DMS114 treated with DMSO at 0.1 percent for 48 hours (cell line): Measurements from ENCODE around the gene FDXR.

Experiments used
- DNase-seq: peaks from one replicate; lab custom pipeline; 2025; ENCODE audit not compliant: unreplicated experiment; lab: John Stamatoyannopoulos, UW

Gene FDXR

DNA sequence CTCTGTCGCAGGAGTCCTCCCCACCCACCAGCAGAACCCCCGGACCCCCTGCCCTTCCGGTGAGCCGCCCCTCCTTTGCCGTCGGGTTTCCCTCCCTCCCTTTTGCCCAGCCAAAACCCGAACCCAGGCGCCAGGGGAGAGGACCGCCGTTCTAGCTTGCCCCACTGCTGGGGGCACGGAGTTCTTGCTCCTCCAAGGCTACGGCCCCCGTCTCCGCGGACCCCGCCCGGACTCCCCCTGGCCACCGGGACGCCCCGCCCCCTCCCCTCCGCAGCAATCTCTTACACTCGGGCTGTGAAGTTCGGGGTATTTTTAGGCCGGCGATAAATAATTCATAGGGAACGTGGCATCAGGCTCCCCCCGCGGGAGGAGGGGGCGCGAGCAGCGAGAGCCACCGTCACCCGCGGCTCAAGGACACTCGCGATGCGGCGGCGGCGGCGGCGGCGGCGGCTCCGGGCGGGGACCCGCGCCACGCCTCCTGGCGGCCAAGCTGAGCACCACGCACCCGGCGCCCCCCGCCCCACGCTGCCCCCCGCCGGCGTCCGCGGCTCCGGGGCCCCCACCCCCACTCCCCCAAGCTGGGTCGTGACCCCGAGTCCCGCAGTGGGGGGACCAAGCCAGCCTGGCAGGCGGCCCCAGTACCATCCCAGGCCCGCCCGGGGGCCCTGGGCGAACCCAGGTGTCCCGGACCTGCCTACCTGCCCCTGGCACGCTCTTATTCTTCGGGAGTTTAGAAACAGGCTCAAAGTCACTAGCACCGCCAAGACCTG, 13.2 kb downstream of the FDXR start, which contains the start of gene GRIN2C:
TSS of gene GRIN2C (minus strand) at position 427 of the 770 bp plus-strand sequence. CDS start 4,793 bp downstream, outside the sequence.
- no peak for DNase-seq

DNA sequence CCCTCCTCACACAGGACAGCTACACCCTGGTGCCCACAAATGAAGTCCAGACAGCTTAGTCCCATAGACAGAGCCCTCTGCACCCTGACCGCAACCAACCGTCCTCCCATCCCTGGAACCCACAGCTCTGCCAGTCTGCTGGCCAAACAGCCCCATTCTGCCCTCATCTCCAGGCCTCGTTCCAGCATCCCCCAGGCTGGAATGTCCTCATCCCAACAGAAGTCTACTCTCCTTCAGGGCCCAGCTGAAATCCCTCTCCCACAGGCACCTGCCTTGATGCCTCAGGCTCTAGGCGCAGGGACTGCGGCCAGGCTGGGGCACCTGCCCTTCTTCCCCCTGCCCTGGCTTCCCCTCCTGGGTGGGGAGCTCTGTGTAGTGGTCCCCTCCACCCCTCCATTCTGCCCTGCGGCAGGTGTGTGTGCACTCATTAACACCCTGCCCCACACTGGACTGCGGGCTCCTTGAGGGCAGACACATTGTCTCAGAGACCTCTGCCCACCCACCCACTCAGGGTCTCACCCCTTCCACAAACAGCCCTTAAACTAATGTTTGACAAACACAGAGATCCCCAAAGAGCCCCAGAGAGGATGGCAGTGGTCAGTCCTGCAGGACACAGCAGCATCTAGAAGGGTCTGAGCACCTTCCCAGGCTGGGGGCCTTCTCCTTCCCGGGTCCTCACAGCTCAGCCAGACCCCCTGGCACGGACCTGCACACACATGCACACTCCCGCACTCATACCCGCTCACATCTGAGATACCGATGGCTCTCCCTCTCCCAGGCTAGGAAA, 13.9 kb downstream of the FDXR start:
- DNase-seq: no peak

DNA sequence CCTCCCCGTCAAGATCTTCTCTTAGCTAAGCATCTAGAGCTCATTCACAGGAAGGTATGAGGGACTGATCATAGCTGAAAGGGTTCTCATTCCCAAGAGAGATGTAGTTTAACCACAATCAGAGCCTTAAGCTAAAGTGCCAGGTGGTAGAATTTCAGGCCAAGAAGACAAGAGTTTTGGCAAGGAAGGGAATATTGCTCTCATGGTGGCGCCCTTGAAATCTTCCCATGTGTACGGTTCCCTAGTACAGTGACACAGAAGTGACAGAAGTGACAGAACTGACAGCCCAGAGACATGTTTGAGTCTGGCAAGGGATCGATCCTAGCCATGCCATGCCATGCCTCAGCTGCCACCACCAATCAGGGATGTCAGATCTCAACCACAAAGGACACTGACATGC, 15.6 kb downstream of the FDXR start:
- no peak for DNase-seq

GRCh38 chr17:74856112-74856511, 16.7 kb downstream of the FDXR start:
- no peak for DNase-seq

DNA sequence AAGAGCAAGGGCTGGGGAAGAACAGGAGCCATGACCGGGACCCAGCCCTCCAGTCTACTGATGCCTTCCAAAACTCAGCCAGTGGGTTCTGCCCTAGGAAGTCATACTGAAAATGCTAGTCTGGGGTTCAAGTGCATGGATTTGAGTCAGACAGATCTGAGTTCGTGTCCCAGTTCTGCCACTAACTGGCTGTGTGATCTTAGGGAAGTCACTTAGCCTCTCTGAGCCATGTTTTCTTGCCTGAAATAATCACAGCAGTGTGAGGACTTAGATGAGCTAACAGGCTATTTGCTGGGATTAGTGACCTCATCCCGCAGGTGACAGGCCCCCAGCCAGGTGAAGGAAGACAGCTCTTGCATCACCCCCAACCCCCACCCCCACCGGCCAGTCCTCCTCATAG, 17.5 kb downstream of the FDXR start:
- DNase-seq: no peak

DNA sequence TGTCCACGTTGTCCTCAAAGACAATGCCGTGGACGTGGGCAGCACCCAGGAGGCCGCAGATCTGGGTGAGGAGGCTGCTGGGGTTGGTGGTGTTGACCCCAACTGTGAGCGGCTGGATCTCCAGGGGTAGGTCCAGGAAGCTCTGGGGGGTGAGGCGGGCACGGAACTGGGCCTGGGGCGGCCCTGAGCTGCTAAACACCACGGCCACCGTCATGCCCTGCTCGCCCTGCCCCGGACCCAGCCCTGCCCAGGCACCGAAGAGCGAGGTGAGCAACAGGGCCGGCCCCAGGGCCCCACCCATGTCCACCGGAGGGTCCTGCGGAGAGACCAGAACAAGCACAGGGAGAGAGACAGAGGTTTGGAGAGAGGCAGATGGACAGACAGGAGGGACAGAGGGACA, 18.0 kb downstream of the FDXR start:
- DNase-seq: no peak

DNA sequence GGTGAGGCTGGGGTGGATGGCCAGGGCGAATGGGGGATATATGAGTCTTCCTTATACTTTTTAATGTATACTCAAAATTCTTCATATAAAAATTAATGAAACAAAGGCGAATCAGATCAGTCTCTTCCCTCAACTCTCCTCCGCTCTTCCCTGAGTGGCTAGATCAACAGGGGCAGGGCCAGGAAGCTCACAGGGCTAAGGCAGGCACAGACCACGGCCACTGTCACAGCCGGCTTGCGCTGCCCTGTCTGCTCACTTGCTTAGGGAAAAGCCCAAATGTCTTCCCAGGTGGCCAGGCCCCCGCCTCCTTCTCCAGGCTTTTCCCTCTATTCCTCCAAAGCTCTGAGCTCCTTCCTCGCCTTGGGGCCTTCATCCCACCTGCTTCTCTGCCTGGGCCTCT, 19.1 kb downstream of the FDXR start:
- no peak for DNase-seq

DNA sequence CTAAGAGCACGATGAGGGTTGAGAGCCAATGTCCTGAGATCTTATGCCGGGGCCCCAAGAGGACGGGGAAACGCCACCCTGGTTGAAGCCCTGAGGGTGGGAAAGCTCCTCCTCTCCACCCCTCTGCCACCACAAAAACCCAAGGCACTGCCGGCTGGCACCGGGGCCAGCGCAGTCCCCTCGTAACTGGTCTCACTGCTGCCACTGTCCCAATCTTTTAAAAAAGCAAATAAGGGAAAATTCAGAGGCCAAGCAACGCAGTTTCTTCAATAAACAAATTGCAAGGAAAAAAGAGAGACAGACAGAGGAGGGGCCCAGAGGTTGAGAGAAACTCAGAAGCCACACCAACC, 19.8 kb downstream of the FDXR start:
- no peak for DNase-seq

GRCh38 chr17:74852237-74853047, 20.4 kb downstream of the FDXR start:
- no peak for DNase-seq

- DNase-seq: no peak
These were observed 21.1 kb downstream of the FDXR start for GRCh38 chr17:74851612-74852236.

DNA sequence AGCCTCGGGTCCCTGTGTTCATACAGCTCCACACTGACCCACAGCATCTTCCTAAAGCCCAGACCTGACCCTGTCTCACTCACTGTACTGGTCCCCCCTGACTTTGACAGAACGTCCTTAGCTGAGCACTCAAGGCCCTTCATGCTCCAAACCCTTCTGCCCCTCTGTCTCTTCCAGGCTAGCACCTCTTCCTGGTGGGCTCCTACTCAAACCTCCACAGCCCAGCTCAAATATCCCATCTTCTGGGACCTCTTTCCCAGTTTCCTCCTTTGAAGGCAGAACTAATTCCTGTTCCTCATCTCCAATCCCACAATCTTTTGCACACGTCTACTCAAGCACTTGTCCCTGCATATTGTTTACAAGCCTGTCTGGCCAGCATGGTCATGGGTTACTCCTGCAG, 21.9 kb downstream of the FDXR start:
- DNase-seq: no peak

- DNase-seq: no peak
These were observed 22.5 kb downstream of the FDXR start for GRCh38 chr17:74850310-74850709.

- no peak for DNase-seq
These were observed 24.0 kb downstream of the FDXR start for GRCh38 chr17:74848656-74849399.

DNA sequence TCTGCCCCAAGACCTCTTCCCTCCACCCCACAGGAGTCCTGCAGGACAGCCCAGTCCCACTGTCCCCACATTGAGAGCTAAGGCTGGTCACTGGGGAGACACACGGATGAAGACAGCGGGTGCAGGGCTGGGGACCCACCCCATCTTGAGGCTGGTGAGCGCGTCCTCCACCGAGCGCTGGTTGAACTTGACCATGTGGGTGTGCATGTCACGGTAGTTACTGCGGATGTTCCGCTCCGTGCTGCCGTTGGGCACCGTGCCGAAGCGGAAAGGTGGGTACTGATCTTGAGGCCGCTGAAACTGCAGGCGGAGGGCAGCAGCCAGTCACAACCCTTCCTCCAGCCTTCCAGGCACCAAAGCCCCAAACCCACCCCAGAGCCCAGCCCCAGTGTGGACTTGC, 26.2 kb downstream of the FDXR start:
- no peak for DNase-seq

GRCh38 chr17:74843352-74843627, 29.5 kb downstream of the FDXR start:
- no peak for DNase-seq

DNA sequence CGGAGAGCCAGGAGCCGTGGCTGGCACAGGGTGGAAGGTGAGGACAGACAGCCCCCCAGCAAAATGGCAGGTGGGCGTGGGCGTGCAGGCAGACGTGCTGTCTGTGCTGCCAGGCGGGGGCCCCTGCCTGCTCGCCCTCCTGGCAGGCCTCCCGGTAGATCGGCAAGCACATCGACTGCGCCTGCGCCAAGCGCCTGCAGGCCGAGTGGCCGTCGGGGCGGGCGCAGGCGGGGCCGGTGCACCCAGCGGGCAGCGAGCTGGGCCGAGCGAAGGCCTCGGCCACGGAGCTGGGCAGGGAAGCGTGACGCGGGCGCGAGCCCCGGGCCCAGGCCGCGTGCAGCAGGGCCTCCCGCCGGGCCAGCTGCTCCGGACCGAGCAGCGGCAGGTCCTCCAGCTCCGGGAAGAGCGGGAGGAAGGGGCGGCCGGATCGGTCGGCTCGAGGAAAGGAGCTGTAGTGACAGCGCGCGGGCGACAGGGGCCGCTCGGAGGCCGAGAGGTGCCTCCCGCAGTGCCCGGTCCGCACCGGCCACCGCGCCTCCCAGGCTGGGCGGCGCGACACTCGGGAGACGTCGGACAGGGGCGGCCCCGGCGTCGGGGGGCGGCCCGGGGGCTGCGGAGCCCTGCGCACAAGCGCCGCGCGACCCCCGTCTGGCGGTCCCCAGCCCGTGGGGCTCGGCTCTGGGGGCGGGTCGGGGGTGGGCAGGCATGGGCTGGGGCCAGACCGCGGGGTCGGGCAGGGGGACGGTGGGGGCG, 30.0 kb downstream of the FDXR start:
- DNase-seq: no peak

DNA sequence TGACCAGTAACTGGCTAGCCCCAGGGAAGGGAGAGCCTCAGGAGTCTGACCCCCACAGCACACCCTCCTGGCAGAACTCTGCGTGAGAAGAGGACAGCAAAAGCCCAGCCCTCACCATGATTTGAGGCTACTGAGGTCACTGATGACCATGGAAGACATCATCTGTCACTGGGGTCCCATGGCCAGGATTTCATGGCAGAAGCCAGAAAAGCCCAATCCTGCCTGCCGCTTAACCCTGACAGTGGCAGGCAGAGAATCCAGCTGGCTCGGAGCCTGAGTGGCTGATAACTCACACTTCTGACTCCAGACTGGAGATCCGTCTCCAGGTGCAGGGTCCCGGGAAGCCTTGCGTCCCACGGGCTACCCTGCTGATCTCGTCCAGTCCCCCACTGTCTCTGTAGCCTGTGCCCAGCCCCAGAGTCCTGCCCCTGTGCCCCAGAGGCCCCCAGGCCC, 30.6 kb downstream of the FDXR start:
- no peak for DNase-seq

DNA sequence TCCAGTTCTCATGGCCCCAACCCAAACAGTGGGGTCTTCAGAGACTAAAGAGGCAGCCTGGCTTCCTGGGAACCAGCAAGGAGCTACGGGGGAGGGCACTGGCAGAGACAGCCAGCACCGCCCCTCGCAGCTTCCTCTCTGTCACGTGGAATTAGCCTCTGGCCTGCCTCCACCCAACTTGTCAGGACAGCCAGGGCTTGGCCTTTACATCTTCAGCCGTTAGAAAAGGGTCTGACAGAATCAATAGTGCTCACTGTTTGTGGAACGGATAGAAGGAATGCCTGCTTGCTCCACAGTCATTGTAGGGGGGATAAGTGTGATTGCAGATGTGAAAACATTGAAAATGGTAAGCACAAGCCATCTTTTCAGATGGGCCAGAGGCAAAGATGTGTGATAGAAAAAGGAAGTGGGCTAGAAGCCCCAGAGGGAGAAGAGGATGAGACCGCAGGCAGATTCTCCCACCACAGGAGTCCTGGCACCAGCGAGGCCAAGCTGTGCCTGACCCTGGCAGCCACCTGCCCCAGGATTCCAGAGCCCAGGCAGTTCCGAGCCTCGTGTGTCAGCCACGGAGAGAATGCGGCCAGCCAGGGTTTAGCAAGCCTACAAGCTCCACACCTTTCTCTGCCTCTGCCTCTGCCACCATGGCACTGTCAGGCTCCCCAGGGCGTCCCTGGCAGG, 31.7 kb downstream of the FDXR start:
- no peak for DNase-seq
